D721Med (cell line): ENCODE results near the gene MRM3.

Experiments used
- DNase-seq: peaks from one replicate; pipeline ENCODE4 v3.0.0; 2011; ENCODE audit warnings: low spot score; ENCODE audit not compliant: insufficient read length
- FAIRE-seq: peaks from 2 replicates; lab custom pipeline; 2011; peaks lifted over from hg19 to GRCh38; lab: Jason Lieb, UNC
- TF ChIP-seq, protein P1 (sequence below): IDR thresholded peaks from 2 replicates; pipeline ENCODE4 v1.5.1; 2012; ENCODE audit warnings: mild to moderate bottlenecking, control low read depth; ENCODE audit not compliant: insufficient read depth; ENCODE audit errors: missing control alignments

Gene MRM3

DNA sequence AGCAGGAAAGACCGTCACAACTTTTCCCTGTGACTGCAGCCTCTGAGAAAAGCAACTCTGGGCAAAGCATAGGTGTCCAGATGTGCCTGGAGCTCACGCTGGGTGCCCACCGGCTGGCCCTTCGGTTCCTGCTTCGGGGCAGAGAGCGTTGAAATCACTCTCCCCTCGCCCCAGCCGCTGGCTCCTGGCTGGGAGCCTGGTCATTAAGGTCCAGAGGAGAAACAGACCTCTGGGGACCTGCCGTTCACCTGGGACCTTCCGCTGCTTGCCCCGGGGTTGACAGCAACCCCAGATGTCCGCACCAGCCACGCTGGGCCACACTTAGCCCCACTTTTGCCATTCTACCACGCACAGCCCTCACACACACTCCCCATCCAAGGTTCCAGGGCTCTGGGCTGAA, 13.1 kb downstream of the MRM3 start:
- FAIRE-seq (no peak), DNase-seq (no peak)
- TF ChIP-seq, protein P1, sequence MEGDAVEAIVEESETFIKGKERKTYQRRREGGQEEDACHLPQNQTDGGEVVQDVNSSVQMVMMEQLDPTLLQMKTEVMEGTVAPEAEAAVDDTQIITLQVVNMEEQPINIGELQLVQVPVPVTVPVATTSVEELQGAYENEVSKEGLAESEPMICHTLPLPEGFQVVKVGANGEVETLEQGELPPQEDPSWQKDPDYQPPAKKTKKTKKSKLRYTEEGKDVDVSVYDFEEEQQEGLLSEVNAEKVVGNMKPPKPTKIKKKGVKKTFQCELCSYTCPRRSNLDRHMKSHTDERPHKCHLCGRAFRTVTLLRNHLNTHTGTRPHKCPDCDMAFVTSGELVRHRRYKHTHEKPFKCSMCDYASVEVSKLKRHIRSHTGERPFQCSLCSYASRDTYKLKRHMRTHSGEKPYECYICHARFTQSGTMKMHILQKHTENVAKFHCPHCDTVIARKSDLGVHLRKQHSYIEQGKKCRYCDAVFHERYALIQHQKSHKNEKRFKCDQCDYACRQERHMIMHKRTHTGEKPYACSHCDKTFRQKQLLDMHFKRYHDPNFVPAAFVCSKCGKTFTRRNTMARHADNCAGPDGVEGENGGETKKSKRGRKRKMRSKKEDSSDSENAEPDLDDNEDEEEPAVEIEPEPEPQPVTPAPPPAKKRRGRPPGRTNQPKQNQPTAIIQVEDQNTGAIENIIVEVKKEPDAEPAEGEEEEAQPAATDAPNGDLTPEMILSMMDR = no peak

DNA sequence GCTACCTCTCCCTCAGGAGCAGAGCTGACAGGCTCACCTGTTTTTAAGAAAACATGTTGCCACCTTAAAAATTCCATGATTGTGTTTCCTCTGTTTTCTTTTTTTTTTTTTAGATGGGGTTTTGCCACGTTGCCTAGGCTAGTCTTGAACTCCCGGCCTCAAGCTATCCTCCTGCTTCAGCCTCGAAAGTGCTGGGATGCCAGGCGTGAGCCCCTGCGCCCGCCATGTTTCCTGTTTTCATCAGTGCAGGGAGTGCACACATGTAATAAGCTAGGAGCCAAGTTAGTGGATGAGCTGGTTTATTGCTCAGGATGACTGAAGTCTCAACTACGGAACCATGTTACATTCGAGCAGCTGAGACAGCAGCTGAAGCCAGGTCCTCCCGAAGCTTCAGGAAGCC, 13.6 kb downstream of the MRM3 start:
- DNase-seq (no peak), FAIRE-seq (no peak)

GRCh38 chr17:796609-797008, 14.5 kb downstream of the MRM3 start:
- TF ChIP-seq, protein P1 = no peak
- FAIRE-seq (no peak), DNase-seq (no peak)

More for the DNA sequence above, 13.6 kb downstream of the MRM3 start:
- TF ChIP-seq, protein P1 = no peak

- no peak for FAIRE-seq
- TF ChIP-seq, protein P1 = no peak
- no peak for DNase-seq
These were observed 15.2 kb downstream of the MRM3 start for GRCh38 chr17:797236-797840.

DNA sequence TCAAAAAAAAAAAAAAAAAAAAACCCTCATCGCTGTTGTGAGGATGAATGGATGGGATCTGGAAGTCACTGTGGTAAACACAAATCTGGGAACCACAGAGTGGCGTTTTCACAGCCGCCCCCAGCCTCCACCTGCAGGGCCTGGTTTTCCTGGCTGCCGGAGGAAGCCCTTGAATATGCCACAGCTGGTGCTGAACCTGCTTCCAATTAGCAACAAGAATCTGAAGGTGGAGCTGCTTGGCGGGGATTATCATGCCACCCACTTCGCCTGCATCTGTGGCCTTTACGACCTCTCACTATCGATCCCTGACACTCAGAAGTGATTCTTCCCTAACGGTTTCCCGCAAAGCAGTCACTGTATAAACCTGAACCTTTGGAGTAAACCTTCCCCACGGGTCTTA, 16.1 kb downstream of the MRM3 start:
- no peak for FAIRE-seq
- DNase-seq = no peak
- TF ChIP-seq, protein P1 = no peak

- DNase-seq (no peak), FAIRE-seq (no peak)
- TF ChIP-seq, protein P1 = no peak
These were observed 17.1 kb downstream of the MRM3 start for GRCh38 chr17:799261-799660.

GRCh38 chr17:800446-801242, 18.5 kb downstream of the MRM3 start:
- FAIRE-seq (no peak), DNase-seq (no peak)
- TF ChIP-seq, protein P1 = no peak
